Upper lobe of right lung (tissue), 1 donor: ENCODE measurements around the gene CYP26B1. TPM values are rescaled to one million over a fixed set of nuclear protein-coding genes. Genes with fewer than 3 reads are reported as not detected.
"Not testable (repeated sequence)": the region's sequence is repeated elsewhere in the genome, so short reads cannot be mapped to it uniquely, and the experiment has no call there.

Source experiments
- ATAC-seq: fragments of 200-7000 bp; cut with Tn5 transposase; one replicate; pipeline ENCODE4 v1.9.1; 2020; ENCODE audit warnings: mild to moderate bottlenecking, moderate library complexity
- DNase-seq: peaks from one replicate; pipeline ENCODE4 v3.0.0-alpha.2; 2020
- H3K27ac ChIP-seq: fragments of 200-600 bp; one replicate; pipeline ENCODE4 v1.8.0; 2022
- H3K27me3 ChIP-seq: fragments of 200-600 bp; one replicate; pipeline ENCODE4 v1.8.0; 2022; ENCODE audit warnings: mild to moderate bottlenecking
- H3K36me3 ChIP-seq: fragments of 200-600 bp; one replicate; pipeline ENCODE4 v1.8.0; 2022
- H3K4me1 ChIP-seq: fragments of 200-600 bp; one replicate; pipeline ENCODE4 v1.8.0; 2022
- H3K4me3 ChIP-seq: fragments of 200-600 bp; one replicate; pipeline ENCODE4 v1.8.0; 2022; ENCODE audit warnings: mild to moderate bottlenecking
- H3K9me3 ChIP-seq: fragments of 200-600 bp; one replicate; pipeline ENCODE4 v1.8.0; 2022
- intact Hi-C: fragments of 100-400 bp; cut with DNase I; formaldehyde crosslinking; loops from one replicate; pipeline ENCODE4 v1.11.0; 2022
- total RNA-seq: library from RNA; stranded (reverse); fragmentation: NEBNext Ultra II Directional; extraction: Animal tissue kit (Norgen Biotek cat#: 25700); gene quantifications from one replicate; pipeline ENCODE4 v1.2.1, GENCODE V29; 2021
- TF ChIP-seq, protein P1 (sequence below): fragments of 200-600 bp; IDR thresholded peaks from one replicate; pipeline ENCODE4 v1.8.0; 2022; ENCODE audit warnings: antibody characterized with exemption
- donor health status: DM: no; HTN: yes; CAD: no; lungs with severe emphysema.

CYP26B1 gene
- total RNA-seq, 1 donor from 2014 or later: 3.8 TPM

- no peak for ATAC-seq
- H3K9me3 ChIP-seq: no peaks in the 10 kb centered on the region
- H3K27me3 ChIP-seq: no peaks in the 10 kb centered on the region
- H3K27ac ChIP-seq: no peak overlapping the region
- no peaks in the 10 kb centered on the region for H3K36me3 ChIP-seq
- no peak for DNase-seq
- H3K4me1 ChIP-seq: no peaks in the 10 kb centered on the region
- no peak overlapping the region for H3K4me3 ChIP-seq
- intact Hi-C loops: no loop called here
- TF ChIP-seq, protein P1, sequence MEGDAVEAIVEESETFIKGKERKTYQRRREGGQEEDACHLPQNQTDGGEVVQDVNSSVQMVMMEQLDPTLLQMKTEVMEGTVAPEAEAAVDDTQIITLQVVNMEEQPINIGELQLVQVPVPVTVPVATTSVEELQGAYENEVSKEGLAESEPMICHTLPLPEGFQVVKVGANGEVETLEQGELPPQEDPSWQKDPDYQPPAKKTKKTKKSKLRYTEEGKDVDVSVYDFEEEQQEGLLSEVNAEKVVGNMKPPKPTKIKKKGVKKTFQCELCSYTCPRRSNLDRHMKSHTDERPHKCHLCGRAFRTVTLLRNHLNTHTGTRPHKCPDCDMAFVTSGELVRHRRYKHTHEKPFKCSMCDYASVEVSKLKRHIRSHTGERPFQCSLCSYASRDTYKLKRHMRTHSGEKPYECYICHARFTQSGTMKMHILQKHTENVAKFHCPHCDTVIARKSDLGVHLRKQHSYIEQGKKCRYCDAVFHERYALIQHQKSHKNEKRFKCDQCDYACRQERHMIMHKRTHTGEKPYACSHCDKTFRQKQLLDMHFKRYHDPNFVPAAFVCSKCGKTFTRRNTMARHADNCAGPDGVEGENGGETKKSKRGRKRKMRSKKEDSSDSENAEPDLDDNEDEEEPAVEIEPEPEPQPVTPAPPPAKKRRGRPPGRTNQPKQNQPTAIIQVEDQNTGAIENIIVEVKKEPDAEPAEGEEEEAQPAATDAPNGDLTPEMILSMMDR: no peak
Measured at GRCh38 chr2:72089028-72089427, 58.6 kb downstream of the CYP26B1 start.

DNA sequence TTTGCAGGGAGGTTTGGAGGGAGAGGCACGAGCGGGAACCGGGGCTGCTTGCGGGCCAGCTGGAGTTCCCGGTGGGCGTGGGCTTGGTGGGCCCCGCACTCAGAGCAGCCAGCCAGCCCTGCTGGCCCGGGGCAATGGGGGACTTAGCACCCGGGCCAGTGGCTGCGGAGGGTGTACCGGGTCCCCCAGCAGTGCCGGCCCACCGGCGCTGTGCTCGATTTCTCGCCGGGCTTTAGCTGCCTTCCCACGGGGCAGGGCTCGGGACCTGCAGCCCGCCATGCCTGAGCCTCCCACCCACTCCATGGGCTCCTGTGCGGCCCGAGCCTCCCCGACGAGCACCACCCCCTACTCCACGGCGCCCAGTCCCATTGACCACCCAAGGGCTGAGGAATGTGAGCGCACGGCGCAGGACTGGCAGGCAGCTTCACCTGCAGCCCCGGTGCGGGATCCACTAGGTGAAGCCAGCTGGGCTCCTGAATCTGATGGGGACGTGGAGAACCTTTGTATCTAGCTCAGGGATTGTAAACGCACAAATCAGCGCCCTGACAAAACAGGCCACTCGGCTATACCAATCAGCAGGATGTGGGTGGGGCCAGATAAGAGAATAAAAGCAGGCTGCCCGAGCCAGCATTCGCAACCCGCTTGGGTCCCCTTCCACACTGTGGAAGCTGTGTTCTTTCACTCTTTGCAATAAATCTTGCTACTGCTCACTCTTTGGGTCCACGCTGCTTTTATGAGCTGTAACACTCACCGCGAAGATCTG lies 60.6 kb downstream of the CYP26B1 start:
- intact Hi-C loops, H3K9me3 ChIP-seq, H3K27ac ChIP-seq, ATAC-seq, H3K36me3 ChIP-seq, H3K4me3 ChIP-seq, H3K27me3 ChIP-seq, H3K4me1 ChIP-seq, DNase-seq: not testable (repeated sequence)

GRCh38 chr2:72085513-72085912 lies 62.1 kb downstream of the CYP26B1 start:
- Histone ChIP-seq H3K27me3 (no peaks in the 10 kb centered on the region), H3K9me3 (no peaks in the 10 kb centered on the region), H3K27ac (no peak overlapping the region), H3K4me1 (no peaks in the 10 kb centered on the region), H3K4me3 (no peak overlapping the region), H3K36me3 (no peaks in the 10 kb centered on the region)
- no peak for ATAC-seq
- TF ChIP-seq, protein P1: no peak
- intact Hi-C loops: no loop called here
- no peak for DNase-seq

GRCh38 chr2:72085036-72085435 lies 62.6 kb downstream of the CYP26B1 start:
- Histone ChIP-seq H3K27me3 (no peaks in the 10 kb centered on the region), H3K27ac (no peak overlapping the region), H3K4me3 (no peak overlapping the region), H3K4me1 (no peaks in the 10 kb centered on the region), H3K9me3 (no peaks in the 10 kb centered on the region), H3K36me3 (no peaks in the 10 kb centered on the region)
- no peak for DNase-seq
- ATAC-seq: no peak
- TF ChIP-seq, protein P1: no peak
- intact Hi-C loops: no loop called here

GRCh38 chr2:72084584-72084976 lies 63.1 kb downstream of the CYP26B1 start:
- Histone ChIP-seq H3K36me3 (no peaks in the 10 kb centered on the region), H3K27me3 (no peaks in the 10 kb centered on the region), H3K4me3 (no peak overlapping the region), H3K27ac (no peak overlapping the region), H3K4me1 (no peaks in the 10 kb centered on the region), H3K9me3 (no peaks in the 10 kb centered on the region)
- TF ChIP-seq, protein P1: no peak
- no peak for DNase-seq
- intact Hi-C loops: no loop called here
- ATAC-seq: no peak

- H3K36me3 ChIP-seq: no peaks in the 10 kb centered on the region
- no peak overlapping the region for H3K4me3 ChIP-seq
- DNase-seq (no peak), ATAC-seq (no peak)
- no peaks in the 10 kb centered on the region for H3K9me3 ChIP-seq
- intact Hi-C loops: no loop called here
- no peaks in the 10 kb centered on the region for H3K27me3 ChIP-seq
- TF ChIP-seq, protein P1: no peak
- no peaks in the 10 kb centered on the region for H3K4me1 ChIP-seq
- no peak overlapping the region for H3K27ac ChIP-seq
Measured at GRCh38 chr2:72083751-72084583, 63.7 kb downstream of the CYP26B1 start.
